ENCODE results near the gene PDGFRB.

DNA sequence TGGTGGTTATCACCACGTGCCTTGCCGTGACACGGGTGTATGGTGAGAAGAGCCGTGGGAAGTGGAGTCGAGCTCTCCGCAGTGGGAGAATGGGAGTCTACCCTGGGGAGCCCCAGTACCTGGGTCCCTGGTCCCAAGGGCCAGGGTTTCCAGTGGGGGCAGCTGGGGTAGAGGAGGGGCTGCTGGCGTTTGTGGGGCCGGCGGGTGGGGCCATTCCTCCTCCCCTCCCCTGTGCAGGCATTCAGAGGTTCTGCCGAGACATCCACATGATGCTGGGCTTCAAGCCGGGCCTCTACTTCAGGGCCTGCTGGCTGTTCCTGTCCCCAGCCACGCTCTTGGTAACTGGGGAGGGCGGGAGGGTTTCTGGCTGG lies 48.9 kb upstream of the PDGFRB start:
- TF ChIP-seq ZNF768 (tag by site-specific recombination; IDR thresholded peaks at IDR 0.05) (no peak), ZBTB48 (tag by site-specific recombination; IDR thresholded peaks at IDR 0.05) (no peak)

Measured in HEK293 (cell line).